Measurements from ENCODE around the gene GGA3.
A peak's percentile ranks its signal among the peaks of the same experiment; 100 is the strongest.
"Not testable (repeated sequence)": the region's sequence is repeated elsewhere in the genome, so short reads cannot be mapped to it uniquely, and the experiment has no call there.

The GGA3 gene

GRCh38 chr17:75261336-75262111 is at the start of gene GGA3, which contains the start of gene MRPS7:
GGA3 (minus strand) TSS chr17:75261606; CDS start chr17:75261587, 19 bp downstream.
MRPS7 (plus strand) TSS chr17:75261879; CDS start chr17:75261901, 22 bp downstream.
- peak; percentile 86 for DNase-seq (ENCODE audit: low read depth)

GRCh38 chr17:75308732-75309629 is 47.6 kb upstream of the GGA3 start:
- DNase-seq (ENCODE audit: low read depth): no peak

- DNase-seq (ENCODE audit: low read depth): no peak
These were observed 46.7 kb upstream of the GGA3 start for GRCh38 chr17:75307957-75308731.

GRCh38 chr17:75301502-75302206 is 40.2 kb upstream of the GGA3 start:
- DNase-seq (ENCODE audit: low read depth): no peak

GRCh38 chr17:75301049-75301448 is 39.6 kb upstream of the GGA3 start:
- DNase-seq (ENCODE audit: low read depth): no peak

GRCh38 chr17:75300280-75300679 is 38.9 kb upstream of the GGA3 start:
- DNase-seq (ENCODE audit: low read depth): no peak

GRCh38 chr17:75295201-75296158 is 34.1 kb upstream of the GGA3 start:
- DNase-seq (ENCODE audit: low read depth): no peak

GRCh38 chr17:75292810-75293448 is 31.5 kb upstream of the GGA3 start:
- not testable (repeated sequence) for DNase-seq (ENCODE audit: low read depth)

GRCh38 chr17:75289832-75290337 is 28.5 kb upstream of the GGA3 start:
- no peak for DNase-seq (ENCODE audit: low read depth)

- DNase-seq (ENCODE audit: low read depth): peak; percentile 98
These were observed 27.9 kb upstream of the GGA3 start, which contains the start of gene SLC25A19 for GRCh38 chr17:75289115-75289831. SLC25A19 (minus strand) TSS chr17:75289433; CDS start chr17:75286764, 2,669 bp downstream.

- no peak for DNase-seq (ENCODE audit: low read depth)
These were observed 27.3 kb upstream of the GGA3 start for GRCh38 chr17:75288770-75289114.

- DNase-seq (ENCODE audit: low read depth): no peak
These were observed 27.0 kb upstream of the GGA3 start for GRCh38 chr17:75288359-75288758.

- DNase-seq (ENCODE audit: low read depth): no peak
These were observed 25.8 kb upstream of the GGA3 start for GRCh38 chr17:75287221-75287620.

- DNase-seq (ENCODE audit: low read depth): no peak
These were observed 23.7 kb upstream of the GGA3 start for GRCh38 chr17:75285123-75285522.

- not testable (repeated sequence) for DNase-seq (ENCODE audit: low read depth)
These were observed 18.8 kb upstream of the GGA3 start for GRCh38 chr17:75280189-75280588.

- DNase-seq (ENCODE audit: low read depth): peak; percentile 19
These were observed 16.3 kb upstream of the GGA3 start for GRCh38 chr17:75277664-75278071.

- peak; percentile 65 for DNase-seq (ENCODE audit: low read depth)
These were observed 12.7 kb upstream of the GGA3 start for GRCh38 chr17:75273977-75274708.

GRCh38 chr17:75272848-75273184 is 11.4 kb upstream of the GGA3 start:
- no peak for DNase-seq (ENCODE audit: low read depth)
